OCI-LY1 (cell line): ENCODE results near the gene CEP152.

ENCODE experiments used
- EZH2 ChIP-seq: fragments of 200-600 bp; sonication (generic), shearing (Covaris generic); IDR thresholded peaks from 2 replicates; pipeline ENCODE4 v1.8.0; 2017; ENCODE audit warnings: borderline replicate concordance, mixed run types, mild to moderate bottlenecking, antibody characterized with exemption, low read length, moderate library complexity, mixed read lengths
- TF ChIP-seq, protein P1 (sequence below): fragments of 200-600 bp; sonication (generic), shearing (Covaris generic); IDR thresholded peaks from 2 replicates; pipeline ENCODE4 v1.5.1; 2017; ENCODE audit warnings: mild to moderate bottlenecking, antibody characterized with exemption, low read length, moderate library complexity, mixed read lengths

- TF ChIP-seq, protein P1, sequence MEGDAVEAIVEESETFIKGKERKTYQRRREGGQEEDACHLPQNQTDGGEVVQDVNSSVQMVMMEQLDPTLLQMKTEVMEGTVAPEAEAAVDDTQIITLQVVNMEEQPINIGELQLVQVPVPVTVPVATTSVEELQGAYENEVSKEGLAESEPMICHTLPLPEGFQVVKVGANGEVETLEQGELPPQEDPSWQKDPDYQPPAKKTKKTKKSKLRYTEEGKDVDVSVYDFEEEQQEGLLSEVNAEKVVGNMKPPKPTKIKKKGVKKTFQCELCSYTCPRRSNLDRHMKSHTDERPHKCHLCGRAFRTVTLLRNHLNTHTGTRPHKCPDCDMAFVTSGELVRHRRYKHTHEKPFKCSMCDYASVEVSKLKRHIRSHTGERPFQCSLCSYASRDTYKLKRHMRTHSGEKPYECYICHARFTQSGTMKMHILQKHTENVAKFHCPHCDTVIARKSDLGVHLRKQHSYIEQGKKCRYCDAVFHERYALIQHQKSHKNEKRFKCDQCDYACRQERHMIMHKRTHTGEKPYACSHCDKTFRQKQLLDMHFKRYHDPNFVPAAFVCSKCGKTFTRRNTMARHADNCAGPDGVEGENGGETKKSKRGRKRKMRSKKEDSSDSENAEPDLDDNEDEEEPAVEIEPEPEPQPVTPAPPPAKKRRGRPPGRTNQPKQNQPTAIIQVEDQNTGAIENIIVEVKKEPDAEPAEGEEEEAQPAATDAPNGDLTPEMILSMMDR, result no peak
- no peak for TF ChIP-seq EZH2
Observed at GRCh38 chr15:48757661-48758060, 53.2 kb downstream of the CEP152 start.
